Measurements from ENCODE around the gene TWIST2.

DNA sequence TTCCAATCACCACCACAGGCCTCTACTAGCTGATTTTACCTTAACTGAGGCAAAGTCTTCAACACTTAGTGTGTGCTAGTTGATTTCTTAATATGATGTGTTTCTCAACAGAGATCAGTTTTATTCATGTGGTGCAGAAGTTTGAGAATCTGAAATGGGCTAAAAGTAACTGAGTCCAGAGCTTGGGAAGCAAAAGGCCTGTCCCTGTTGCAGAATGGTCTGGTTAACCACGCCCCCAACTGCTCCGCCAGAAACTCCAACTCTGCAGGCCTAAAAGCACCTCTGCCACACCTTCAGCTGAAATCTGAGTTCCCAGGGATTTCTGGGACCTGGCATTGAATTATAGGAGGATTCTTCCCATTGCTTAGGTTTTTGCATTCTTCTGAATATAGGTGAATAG is 44.9 kb downstream of the TWIST2 start:
- TF ChIP-seq EZH2 (IDR thresholded peaks at IDR 0.05; ENCODE audit: low read depth): no peak
- TF ChIP-seq, protein P1, sequence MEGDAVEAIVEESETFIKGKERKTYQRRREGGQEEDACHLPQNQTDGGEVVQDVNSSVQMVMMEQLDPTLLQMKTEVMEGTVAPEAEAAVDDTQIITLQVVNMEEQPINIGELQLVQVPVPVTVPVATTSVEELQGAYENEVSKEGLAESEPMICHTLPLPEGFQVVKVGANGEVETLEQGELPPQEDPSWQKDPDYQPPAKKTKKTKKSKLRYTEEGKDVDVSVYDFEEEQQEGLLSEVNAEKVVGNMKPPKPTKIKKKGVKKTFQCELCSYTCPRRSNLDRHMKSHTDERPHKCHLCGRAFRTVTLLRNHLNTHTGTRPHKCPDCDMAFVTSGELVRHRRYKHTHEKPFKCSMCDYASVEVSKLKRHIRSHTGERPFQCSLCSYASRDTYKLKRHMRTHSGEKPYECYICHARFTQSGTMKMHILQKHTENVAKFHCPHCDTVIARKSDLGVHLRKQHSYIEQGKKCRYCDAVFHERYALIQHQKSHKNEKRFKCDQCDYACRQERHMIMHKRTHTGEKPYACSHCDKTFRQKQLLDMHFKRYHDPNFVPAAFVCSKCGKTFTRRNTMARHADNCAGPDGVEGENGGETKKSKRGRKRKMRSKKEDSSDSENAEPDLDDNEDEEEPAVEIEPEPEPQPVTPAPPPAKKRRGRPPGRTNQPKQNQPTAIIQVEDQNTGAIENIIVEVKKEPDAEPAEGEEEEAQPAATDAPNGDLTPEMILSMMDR (conservative IDR thresholded peaks at IDR 0.05): no peak
